Measurements from ENCODE around the gene CDH9.

GRCh38 chr5:27062451-27062850 is 24.1 kb upstream of the CDH9 start:
- TF ChIP-seq, protein P1, sequence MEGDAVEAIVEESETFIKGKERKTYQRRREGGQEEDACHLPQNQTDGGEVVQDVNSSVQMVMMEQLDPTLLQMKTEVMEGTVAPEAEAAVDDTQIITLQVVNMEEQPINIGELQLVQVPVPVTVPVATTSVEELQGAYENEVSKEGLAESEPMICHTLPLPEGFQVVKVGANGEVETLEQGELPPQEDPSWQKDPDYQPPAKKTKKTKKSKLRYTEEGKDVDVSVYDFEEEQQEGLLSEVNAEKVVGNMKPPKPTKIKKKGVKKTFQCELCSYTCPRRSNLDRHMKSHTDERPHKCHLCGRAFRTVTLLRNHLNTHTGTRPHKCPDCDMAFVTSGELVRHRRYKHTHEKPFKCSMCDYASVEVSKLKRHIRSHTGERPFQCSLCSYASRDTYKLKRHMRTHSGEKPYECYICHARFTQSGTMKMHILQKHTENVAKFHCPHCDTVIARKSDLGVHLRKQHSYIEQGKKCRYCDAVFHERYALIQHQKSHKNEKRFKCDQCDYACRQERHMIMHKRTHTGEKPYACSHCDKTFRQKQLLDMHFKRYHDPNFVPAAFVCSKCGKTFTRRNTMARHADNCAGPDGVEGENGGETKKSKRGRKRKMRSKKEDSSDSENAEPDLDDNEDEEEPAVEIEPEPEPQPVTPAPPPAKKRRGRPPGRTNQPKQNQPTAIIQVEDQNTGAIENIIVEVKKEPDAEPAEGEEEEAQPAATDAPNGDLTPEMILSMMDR (IDR thresholded peaks at IDR 0.05 in 4 of 5, conservative IDR thresholded peaks at IDR 0.05 in 1 of 5), result no peak
- TF ChIP-seq POLR2A (IDR thresholded peaks at IDR 0.05), result no peak
